HG03135 (cell line): Measurements from ENCODE around the gene COLEC11.

Source experiments
- ATAC-seq: cut with Tn5 transposase; IDR thresholded peaks from one replicate; pipeline ENCODE4 v1.9.1; 2021; ENCODE audit warnings: mild to moderate bottlenecking, moderate library complexity; ENCODE audit not compliant: unreplicated experiment

The COLEC11 gene

GRCh38 chr2:3636586-3637310 is 41.8 kb downstream of the COLEC11 start:
- no peak for ATAC-seq

GRCh38 chr2:3637311-3637675 is 42.4 kb downstream of the COLEC11 start:
- no peak for ATAC-seq

- ATAC-seq: no peak
Measured at GRCh38 chr2:3637692-3638455, 43.0 kb downstream of the COLEC11 start.

- ATAC-seq: no peak
Measured at GRCh38 chr2:3638456-3638810, 43.5 kb downstream of the COLEC11 start.

- no peak for ATAC-seq
Measured at GRCh38 chr2:3639015-3639630, 44.2 kb downstream of the COLEC11 start.

GRCh38 chr2:3639653-3640052 is 44.7 kb downstream of the COLEC11 start:
- no peak for ATAC-seq

GRCh38 chr2:3641181-3641580 is 46.3 kb downstream of the COLEC11 start:
- ATAC-seq: no peak

- no peak for ATAC-seq
Measured at GRCh38 chr2:3641841-3642421, 47.0 kb downstream of the COLEC11 start.

- no peak for ATAC-seq
Measured at GRCh38 chr2:3642521-3643215, 47.8 kb downstream of the COLEC11 start.

- ATAC-seq: no peak
Measured at GRCh38 chr2:3643371-3644245, 48.7 kb downstream of the COLEC11 start.

GRCh38 chr2:3644246-3644525 is 49.3 kb downstream of the COLEC11 start:
- peak; percentile 90 for ATAC-seq

- no peak for ATAC-seq
Measured at GRCh38 chr2:3644891-3645605, 50.1 kb downstream of the COLEC11 start.

- no peak for ATAC-seq
Measured at GRCh38 chr2:3645745-3646389, 51.0 kb downstream of the COLEC11 start.

- no peak for ATAC-seq
Measured at GRCh38 chr2:3646446-3646845, 51.5 kb downstream of the COLEC11 start.

- no peak for ATAC-seq
Measured at GRCh38 chr2:3647246-3647645, 52.3 kb downstream of the COLEC11 start.

- no peak for ATAC-seq
Measured at GRCh38 chr2:3647831-3648651, 53.1 kb downstream of the COLEC11 start.

GRCh38 chr2:3648652-3649177 is 53.8 kb downstream of the COLEC11 start:
- no peak for ATAC-seq

GRCh38 chr2:3649581-3649980 is 54.7 kb downstream of the COLEC11 start:
- no peak for ATAC-seq
